CD4-positive, alpha-beta T cell treated with Interleukin-2 at 100 ng/mL for 4 hours (primary cell): ENCODE data around the gene THOC5.
"Not testable (repeated sequence)": the region's sequence is repeated elsewhere in the genome, so short reads cannot be mapped to it uniquely, and the experiment has no call there.

Experiments
- DNase-seq: peaks from one replicate; pipeline ENCODE4 v3.0.0-alpha.2; 2020; ENCODE audit warnings: low spot score

The THOC5 gene

GRCh38 chr22:29553351-29554224 is at the start of gene THOC5:
Gene THOC5 (minus strand): TSS chr22:29553757. CDS start chr22:29549147, 4,610 bp downstream.
- DNase-seq = peak; percentile 91

GRCh38 chr22:29598684-29599020 is 45.1 kb upstream of the THOC5 start:
- no peak for DNase-seq

DNA sequence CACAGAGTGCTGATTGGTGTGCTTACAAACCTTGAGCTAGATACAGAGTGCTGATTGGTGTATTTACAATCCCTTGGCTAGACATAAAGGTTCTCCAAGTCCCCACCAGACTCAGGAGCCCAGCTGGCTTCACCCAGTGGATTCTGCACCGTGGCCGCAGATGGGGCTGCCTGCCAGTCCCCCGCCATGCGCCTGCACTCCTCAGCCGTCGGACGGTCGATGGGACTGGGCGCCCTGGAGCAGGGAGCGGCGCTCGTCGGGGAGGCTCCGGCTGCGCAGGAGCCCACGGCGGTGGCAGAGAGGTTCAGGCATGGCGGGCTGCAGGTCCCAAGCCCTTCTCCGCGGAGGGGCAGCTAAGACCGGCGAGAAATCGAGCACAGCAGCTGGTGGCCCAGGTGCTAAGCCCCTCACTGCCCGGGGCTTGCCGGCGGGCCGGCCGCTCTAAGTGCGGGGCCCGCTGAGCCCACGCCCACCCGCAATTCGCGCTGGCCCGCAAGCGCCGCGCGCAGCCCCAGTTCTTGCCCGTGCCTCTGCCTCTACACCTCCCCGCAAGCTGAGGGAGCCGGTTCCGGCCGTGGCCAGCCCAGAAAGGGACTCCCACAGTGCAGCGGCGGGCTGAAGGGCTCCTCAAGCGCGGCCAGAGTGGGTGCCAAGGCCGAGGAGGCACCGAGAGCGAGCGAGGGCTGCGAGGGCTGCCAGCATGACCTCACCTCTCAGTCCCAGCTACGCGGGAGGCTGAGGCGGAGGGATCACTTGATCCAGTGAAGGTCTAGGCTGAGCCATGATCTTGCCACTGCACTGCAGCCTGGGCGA is 44.5 kb upstream of the THOC5 start:
- DNase-seq = not testable (repeated sequence)

DNA sequence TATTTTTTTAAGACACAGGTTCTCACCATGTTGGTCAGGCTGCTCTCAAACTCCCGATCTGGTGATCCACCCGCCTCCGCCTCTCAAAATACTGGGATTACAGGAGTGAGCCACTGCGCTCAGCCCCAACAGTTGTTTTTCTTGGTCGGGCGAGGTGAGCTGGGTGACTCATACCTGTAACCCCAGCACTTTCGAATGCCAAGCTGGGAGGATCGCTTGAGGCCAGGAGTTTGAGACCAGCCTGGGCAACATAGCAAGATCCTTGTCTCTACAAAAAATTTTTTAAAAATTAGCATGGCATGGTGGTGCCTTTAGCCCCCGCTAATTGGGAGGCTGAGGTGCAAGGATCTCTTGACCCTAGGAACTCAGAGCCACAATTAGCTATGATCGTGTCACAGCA is 42.9 kb upstream of the THOC5 start:
- no peak for DNase-seq

DNA sequence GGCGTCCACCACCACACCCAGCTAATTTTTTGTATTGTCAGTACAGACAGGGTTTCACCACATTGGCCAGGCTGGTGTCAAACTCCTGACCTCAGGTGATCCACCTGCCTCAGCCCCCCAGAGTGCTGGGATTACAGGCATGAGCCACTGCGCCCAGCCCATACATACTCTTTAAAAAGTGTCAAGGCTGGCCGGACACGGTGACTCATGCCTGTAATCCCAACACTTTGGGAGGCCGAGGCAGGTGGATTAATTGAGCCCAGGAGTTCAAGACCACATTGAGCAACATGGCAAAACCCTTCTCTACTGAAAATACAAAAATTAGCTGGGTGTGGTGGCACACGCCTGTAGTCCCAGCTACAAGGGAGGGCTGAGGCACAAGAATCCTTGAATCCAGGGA is 40.9 kb upstream of the THOC5 start:
- DNase-seq = not testable (repeated sequence)

DNA sequence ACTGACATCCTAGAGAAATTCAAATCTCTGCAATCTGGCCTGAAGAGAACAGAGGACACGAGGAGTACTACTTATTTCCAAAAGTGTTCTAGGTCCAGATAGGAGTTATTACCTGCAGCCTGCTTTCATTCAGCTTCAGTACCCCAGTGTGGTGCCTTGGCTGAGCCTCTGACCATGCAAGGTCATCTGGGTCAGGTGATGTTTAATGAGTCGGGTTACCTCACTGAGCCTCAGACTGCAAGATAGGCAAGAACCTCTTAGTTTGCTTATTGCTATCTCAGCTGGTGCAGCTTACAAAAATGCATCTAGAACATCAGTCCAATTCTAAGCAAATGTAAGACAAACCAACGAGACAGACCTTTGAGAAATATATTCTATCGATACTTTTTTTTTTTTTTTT is 40.4 kb upstream of the THOC5 start:
- DNase-seq = no peak

DNA sequence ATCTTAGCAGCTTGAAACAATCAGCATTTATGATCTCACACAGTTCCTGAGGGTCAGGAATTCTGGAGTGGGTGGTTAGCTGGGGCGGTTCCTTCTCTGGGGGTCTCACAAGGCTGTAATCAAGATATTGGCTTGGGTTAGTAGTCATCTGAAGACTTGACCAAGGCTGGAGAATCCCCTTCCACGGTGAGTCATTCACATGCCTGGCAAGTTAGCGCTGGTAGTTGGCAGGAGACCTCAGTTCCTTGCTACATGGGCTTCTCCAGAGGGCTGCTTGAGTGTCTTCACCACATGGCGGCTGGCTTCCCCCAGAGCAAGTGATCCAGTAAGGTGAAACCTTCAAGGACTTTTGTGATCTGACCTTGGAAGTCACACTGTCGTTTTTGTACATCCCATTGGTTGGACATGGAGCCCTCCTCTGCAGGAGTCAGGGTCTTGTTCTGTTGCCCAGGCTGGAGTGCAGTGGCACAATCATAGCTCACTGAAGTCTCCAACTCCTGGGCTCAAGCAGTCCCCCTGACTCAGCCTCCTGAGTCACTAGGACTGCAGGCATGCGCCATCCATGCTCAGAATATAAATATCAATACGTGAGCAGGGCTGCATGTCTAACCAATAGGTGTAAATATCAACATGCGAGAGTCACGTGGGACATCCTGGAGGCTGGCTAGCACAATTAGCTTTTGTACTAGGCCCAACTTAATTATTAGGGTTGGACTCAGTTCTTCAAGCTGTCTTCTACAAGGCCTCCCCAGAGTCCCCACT is 34.6 kb upstream of the THOC5 start:
- DNase-seq = no peak

DNA sequence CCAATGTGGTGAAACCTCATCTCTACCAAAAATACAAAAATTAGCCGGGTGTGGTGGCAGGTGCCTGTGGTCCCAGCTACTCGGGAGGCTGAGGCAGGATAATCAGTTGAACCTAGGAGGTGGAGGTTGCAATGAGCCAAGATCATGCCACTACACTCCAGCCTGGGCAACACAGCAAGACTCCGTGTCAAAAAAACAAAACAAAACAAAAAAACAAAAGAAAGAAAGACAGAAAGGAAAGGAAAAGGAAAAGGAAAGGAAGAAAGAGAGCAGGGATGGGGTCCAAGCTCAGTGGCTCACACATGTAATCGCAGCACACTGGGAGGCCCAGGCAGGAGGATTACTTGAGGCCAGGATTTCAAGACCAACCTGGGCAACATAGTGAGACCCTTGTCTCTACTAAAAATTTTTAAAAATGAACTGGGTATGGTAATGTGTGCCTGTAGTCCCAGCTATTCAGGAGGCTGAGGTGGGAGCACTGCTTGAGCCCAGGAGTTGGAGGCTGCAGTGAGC is 32.7 kb upstream of the THOC5 start:
- not testable (repeated sequence) for DNase-seq

- DNase-seq = no peak
These were observed 31.4 kb upstream of the THOC5 start for GRCh38 chr22:29584975-29585374.

- no peak for DNase-seq
These were observed 28.2 kb upstream of the THOC5 start for GRCh38 chr22:29581799-29582198.

GRCh38 chr22:29580200-29580810 is 26.7 kb upstream of the THOC5 start:
- DNase-seq = no peak

- DNase-seq = no peak
These were observed 25.1 kb upstream of the THOC5 start for GRCh38 chr22:29578462-29579200.

DNA sequence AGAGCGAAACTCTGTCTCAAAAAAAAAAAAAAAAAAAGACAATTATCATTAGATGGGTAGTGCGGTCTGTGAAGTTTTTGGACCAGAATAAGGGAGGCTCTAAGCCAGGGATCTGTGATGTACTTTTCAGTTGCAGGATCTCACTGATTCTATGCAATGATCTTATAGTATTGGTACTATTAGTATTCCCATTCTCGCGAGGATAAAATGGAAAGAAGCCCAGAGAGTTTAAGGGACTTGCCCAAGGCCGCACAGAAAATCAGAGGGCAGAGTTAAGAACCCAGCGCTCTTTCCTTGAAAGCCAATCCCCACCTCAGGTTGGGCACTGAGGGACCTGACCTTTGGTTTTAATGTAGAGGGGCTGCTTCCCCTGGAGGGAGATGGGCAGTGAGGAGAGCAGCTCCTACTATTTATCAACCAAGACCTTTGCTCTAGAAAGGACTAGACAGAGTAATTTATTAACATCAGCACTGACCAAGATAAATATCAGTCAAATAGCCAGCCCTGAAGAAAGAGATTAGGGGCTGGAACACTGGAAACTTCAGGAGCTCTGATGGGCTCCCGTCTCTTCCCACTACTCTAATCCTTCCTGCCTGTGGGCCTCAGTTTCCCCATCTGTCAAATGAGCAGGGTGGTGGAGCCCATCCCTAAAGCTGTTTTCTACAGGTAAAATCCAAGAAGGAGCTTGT is 21.3 kb upstream of the THOC5 start:
- no peak for DNase-seq

GRCh38 chr22:29570912-29571549 is 17.5 kb upstream of the THOC5 start:
- no peak for DNase-seq

DNA sequence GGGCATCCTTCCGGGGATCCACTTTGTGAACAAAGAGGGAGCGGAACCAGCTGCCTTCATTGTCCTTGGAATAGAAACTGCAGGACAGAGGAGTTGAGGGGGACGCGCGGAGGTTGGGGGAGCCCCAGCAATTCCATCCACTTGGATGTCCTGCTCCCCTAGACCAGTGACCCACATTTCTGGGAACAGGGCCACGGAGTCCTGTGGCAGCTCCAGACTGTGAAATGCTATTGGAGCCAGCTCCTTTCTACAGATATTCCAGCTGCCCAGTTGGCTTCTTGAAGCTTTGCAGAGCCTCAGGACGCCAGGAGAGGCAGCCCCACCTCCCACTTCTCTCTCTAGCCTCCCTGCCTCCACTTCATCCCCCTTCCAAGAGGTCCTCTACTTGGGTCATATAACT is 16.9 kb upstream of the THOC5 start:
- DNase-seq = no peak

DNA sequence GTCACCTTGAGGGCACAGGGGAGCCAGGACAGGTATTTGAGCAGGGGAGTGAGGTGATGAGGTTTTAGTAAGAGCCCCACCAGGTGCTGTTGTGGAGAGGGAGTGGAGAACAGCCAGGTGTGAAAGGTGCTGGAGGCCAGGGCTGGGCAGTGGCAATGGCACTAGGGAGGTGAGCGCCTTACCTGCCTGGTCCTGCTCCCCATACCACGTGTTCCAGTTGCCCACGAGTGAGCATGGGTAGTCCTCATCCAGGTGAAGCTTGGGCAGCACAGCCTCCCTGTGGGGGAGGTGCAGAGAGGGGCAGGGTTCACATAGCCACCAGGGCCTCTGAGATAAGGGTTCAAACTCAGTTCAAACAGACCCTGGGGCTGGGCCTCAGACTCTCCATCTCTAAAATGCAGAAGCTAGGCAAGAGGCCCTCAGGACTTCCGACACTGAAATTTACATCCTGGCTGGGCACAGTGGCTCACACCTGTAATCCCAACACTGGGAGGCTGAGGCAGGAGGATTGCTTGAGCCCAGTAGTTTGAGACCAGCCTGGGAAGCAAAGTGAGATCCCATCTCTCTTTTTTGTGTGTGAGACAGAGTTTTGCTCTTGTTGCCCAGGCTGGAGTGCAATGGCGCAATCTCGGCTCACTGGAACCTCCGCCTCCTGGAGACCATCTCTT is 15.6 kb upstream of the THOC5 start:
- no peak for DNase-seq

DNA sequence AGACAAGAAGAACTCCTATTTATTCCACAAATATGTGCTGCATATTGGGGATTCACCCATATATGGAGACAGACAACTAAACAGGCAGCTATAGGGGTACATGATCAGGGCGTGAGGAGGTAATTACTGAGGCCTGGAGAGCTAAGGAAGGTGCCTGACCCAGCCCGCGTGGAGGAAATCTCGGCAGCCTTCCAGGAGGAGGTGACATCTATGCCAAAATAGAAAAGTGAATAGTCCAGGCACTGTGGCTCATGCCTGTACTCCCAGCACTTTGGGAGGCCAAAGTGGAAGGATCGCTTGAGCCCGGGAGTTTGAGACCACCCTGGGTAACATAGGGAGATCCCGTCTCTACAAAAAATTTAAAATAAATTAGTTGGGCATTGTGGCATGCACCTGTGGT is 13.8 kb upstream of the THOC5 start:
- DNase-seq = no peak

GRCh38 chr22:29566513-29566912 is 13.0 kb upstream of the THOC5 start:
- not testable (repeated sequence) for DNase-seq

DNA sequence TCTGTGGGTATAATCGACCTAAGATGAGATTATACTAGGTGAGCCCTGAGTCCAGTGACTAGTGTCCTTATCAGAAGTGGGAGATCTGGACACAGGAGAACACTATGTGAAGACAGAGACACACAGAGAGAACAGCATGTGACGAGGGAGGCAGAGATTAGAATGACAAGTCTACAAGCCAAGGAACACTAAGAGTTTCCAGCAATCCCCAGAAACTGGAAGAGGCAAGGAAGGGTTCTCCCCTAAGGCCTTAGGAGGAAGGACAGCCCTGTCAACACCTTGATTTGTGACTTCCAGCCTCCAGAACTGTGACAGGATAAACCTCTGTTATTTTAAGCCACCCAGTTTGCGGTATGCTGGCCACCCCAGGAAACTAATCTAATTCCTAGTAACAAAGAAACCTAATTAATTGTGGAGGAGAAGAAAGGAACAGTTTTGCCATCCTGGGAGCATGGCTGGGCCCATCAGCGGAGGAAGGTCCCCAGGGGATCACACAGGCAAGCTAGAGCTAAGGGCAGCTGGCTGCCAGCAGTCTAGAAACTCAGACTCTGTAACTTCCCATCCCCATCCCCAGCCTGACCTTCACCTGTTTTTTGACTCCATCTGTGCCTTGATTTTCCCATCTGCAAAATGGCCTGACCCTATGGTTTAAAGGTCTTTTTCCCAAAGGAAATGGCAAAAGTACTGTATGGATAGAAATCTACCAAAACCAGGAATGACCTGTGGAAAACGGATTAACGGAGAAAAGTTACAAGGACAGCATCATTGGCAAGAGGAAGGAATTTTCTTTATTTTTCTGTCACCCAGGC is 10.3 kb upstream of the THOC5 start:
- no peak for DNase-seq
